Measurements from ENCODE around the gene PI16. TPM values are rescaled to one million over a fixed set of nuclear protein-coding genes. Genes with fewer than 3 reads are reported as not detected.
"Not testable (repeated sequence)": the region's sequence is repeated elsewhere in the genome, so short reads cannot be mapped to it uniquely, and the experiment has no call there.

Gene PI16
- total and polyA plus RNA-seq, 2 donors from 2014 or later = 1.7 to 3.5 TPM

DNA sequence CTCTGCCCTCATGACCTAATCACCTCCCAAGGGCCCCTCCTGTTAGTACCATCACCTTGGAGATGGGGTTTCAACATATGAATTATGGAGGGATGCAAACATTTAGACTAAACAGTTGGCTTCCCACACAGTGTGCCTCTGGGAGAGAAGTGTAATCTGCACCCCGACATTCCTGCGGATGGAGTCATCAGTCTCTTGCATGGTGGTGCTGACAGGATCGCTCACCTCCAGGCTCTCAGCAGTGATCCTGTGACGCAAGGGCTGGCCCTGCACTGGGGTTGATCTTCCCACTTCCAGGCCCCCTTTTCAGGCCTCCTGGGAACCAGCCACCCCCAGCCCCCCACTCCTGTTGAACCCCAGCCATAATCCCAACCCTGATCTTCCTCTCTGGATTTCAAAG, 16.0 kb upstream of the PI16 start:
- FAIRE-seq = no peak
- no peak overlapping the region for H3K4me3 ChIP-seq (ENCODE audit: low read length in 3 of 3)
- no peak for DNase-seq
- H3K9ac ChIP-seq (ENCODE audit: low read length in 3 of 3) = no peak overlapping the region
- no peaks in the 10 kb centered on the region for H3K27me3 ChIP-seq (ENCODE audit: control insufficient read depth, insufficient read depth, low read length)
- H3K4me1 ChIP-seq (ENCODE audit: control insufficient read depth in 2 of 3, insufficient read depth in 2 of 3, low read depth in 1 of 3, low read length in 3 of 3) = no peaks in the 10 kb centered on the region
- H3K9me3 ChIP-seq (ENCODE audit: control insufficient read depth in 2 of 3, insufficient read depth in 1 of 3, low read length in 3 of 3) = no peaks in the 10 kb centered on the region
- no peaks in the 10 kb centered on the region for H3K36me3 ChIP-seq (ENCODE audit: control insufficient read depth in 2 of 3, insufficient read depth in 3 of 3, low read length in 3 of 3)
- no peak overlapping the region for H3K27ac ChIP-seq (ENCODE audit: low read depth in 2 of 2, low read length in 2 of 2)
- intact Hi-C loops (cut with DNase I) = no loop called here
- TF ChIP-seq, protein P1, sequence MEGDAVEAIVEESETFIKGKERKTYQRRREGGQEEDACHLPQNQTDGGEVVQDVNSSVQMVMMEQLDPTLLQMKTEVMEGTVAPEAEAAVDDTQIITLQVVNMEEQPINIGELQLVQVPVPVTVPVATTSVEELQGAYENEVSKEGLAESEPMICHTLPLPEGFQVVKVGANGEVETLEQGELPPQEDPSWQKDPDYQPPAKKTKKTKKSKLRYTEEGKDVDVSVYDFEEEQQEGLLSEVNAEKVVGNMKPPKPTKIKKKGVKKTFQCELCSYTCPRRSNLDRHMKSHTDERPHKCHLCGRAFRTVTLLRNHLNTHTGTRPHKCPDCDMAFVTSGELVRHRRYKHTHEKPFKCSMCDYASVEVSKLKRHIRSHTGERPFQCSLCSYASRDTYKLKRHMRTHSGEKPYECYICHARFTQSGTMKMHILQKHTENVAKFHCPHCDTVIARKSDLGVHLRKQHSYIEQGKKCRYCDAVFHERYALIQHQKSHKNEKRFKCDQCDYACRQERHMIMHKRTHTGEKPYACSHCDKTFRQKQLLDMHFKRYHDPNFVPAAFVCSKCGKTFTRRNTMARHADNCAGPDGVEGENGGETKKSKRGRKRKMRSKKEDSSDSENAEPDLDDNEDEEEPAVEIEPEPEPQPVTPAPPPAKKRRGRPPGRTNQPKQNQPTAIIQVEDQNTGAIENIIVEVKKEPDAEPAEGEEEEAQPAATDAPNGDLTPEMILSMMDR (IDR thresholded peaks at IDR 0.05; ENCODE audit: borderline replicate concordance, extremely low read depth, insufficient read depth) = no peak

DNA sequence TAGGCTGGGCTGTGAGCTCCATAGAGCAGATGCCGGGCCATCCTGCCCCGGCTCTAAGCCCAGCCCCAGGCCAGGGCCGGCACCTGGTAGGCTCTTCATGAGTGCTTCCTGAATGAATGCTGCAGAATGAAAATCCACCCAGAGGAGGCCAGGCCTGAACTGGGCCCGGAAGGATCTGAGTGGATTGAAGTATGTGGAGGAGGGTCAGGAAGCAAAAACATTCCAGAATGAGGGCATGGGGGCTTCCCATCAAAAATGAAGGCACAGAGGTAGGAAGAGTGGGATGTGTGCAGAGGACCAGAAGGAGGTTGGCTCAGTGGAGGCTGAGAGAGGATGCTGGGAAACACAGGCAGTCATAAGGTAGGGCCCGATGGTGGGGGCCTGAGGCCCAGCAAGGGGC, 15.5 kb upstream of the PI16 start:
- FAIRE-seq; intact Hi-C loops (cut with DNase I); H3K27ac ChIP-seq (ENCODE audit: low read depth in 2 of 2, low read length in 2 of 2); H3K4me1 ChIP-seq (ENCODE audit: control insufficient read depth in 2 of 3, insufficient read depth in 2 of 3, low read depth in 1 of 3, low read length in 3 of 3); H3K4me3 ChIP-seq (ENCODE audit: low read length in 3 of 3); H3K9ac ChIP-seq (ENCODE audit: low read length in 3 of 3); DNase-seq; H3K27me3 ChIP-seq (ENCODE audit: control insufficient read depth, insufficient read depth, low read length); H3K9me3 ChIP-seq (ENCODE audit: control insufficient read depth in 2 of 3, insufficient read depth in 1 of 3, low read length in 3 of 3); H3K36me3 ChIP-seq (ENCODE audit: control insufficient read depth in 2 of 3, insufficient read depth in 3 of 3, low read length in 3 of 3): not testable (repeated sequence)

DNA sequence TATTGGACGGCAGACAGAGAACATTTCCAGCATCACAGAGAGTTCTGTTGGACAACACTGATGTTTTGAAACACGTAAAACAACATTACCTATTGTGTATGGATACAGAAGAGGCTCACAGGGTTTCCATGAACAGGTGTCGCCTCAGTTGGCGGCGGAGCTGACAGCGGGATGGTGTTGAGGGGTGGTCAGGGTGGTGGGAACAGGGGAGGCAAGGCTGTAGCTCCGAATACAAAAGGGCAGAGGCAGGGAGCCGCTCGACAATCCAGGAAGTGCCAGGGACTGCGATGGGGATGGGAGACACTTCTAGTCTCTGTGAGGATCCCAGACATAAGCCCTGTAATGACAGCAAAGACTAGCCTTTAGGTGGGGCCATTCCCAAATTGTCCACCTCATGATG, 14.5 kb upstream of the PI16 start:
- Histone ChIP-seq H3K9ac (ENCODE audit: low read length in 3 of 3) (no peak overlapping the region), H3K36me3 (ENCODE audit: control insufficient read depth in 2 of 3, insufficient read depth in 3 of 3, low read length in 3 of 3) (no peaks in the 10 kb centered on the region), H3K27ac (ENCODE audit: low read depth in 2 of 2, low read length in 2 of 2) (no peak overlapping the region), H3K27me3 (ENCODE audit: control insufficient read depth, insufficient read depth, low read length) (no peaks in the 10 kb centered on the region), H3K4me1 (ENCODE audit: control insufficient read depth in 2 of 3, insufficient read depth in 2 of 3, low read depth in 1 of 3, low read length in 3 of 3) (no peaks in the 10 kb centered on the region), H3K9me3 (ENCODE audit: control insufficient read depth in 2 of 3, insufficient read depth in 1 of 3, low read length in 3 of 3) (no peaks in the 10 kb centered on the region), H3K4me3 (ENCODE audit: low read length in 3 of 3) (no peak overlapping the region)
- intact Hi-C loops (cut with DNase I) = no loop called here
- DNase-seq (no peak), FAIRE-seq (no peak)
- TF ChIP-seq, protein P1 (IDR thresholded peaks at IDR 0.05; ENCODE audit: borderline replicate concordance, extremely low read depth, insufficient read depth) = no peak

DNA sequence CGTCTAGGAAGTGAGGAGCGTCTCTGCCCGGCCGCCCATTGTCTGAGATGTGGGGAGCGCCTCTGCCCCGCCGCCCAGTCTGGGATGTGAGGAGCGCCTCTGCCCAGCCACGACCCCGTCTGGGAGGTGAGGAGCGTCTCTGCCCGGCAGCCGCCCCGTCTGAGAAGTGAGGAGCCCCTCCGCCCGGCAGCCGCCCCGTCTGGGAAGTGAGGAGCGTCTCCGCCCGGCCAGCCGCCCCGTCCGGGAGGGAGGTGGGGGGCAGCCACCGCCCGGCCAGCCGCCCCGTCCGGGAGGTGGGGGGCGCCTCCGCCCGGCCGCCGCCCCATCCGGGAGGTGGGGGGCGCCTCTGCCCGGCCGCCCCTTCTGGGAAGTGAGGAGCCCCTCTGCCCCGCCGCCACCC, 13.0 kb upstream of the PI16 start:
- H3K4me1 ChIP-seq (ENCODE audit: control insufficient read depth in 2 of 3, insufficient read depth in 2 of 3, low read depth in 1 of 3, low read length in 3 of 3); H3K9me3 ChIP-seq (ENCODE audit: control insufficient read depth in 2 of 3, insufficient read depth in 1 of 3, low read length in 3 of 3); FAIRE-seq; H3K27me3 ChIP-seq (ENCODE audit: control insufficient read depth, insufficient read depth, low read length); H3K36me3 ChIP-seq (ENCODE audit: control insufficient read depth in 2 of 3, insufficient read depth in 3 of 3, low read length in 3 of 3); DNase-seq; H3K27ac ChIP-seq (ENCODE audit: low read depth in 2 of 2, low read length in 2 of 2); H3K4me3 ChIP-seq (ENCODE audit: low read length in 3 of 3); H3K9ac ChIP-seq (ENCODE audit: low read length in 3 of 3); intact Hi-C loops (cut with DNase I): not testable (repeated sequence)

DNA sequence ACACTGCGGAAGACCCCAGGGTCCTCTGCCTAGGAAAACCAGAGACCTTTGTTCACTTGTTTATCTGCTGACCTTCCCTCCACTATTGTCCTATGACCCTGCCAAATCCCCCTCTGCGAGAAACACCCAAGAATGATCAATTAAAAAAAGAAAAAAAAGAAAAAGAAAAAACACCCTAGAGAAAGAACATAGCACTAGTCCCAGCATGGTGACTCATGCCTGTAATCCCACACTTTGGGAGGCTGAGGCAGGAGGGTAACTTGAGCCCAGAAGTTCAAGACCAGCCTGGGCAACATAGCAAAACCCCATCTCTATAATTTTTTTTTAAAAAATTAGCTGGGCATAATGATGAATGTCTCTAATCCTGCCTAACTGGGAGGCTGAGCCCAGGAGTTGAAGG, 12.2 kb upstream of the PI16 start:
- H3K9me3 ChIP-seq (ENCODE audit: control insufficient read depth in 2 of 3, insufficient read depth in 1 of 3, low read length in 3 of 3); H3K36me3 ChIP-seq (ENCODE audit: control insufficient read depth in 2 of 3, insufficient read depth in 3 of 3, low read length in 3 of 3); intact Hi-C loops (cut with DNase I); H3K27me3 ChIP-seq (ENCODE audit: control insufficient read depth, insufficient read depth, low read length); H3K27ac ChIP-seq (ENCODE audit: low read depth in 2 of 2, low read length in 2 of 2); H3K4me3 ChIP-seq (ENCODE audit: low read length in 3 of 3); FAIRE-seq; H3K4me1 ChIP-seq (ENCODE audit: control insufficient read depth in 2 of 3, insufficient read depth in 2 of 3, low read depth in 1 of 3, low read length in 3 of 3); DNase-seq; H3K9ac ChIP-seq (ENCODE audit: low read length in 3 of 3): not testable (repeated sequence)
